ENCODE measurements around the gene METTL9. TPM values are rescaled to one million over a fixed set of nuclear protein-coding genes. Genes with fewer than 3 reads are reported as not detected.

The METTL9 gene
- total and polyA plus RNA-seq, 2 of the 13 experiments (the other 11 are each of a cell fraction or from before 2014, with no cell fraction given): 123 to 204 TPM

DNA sequence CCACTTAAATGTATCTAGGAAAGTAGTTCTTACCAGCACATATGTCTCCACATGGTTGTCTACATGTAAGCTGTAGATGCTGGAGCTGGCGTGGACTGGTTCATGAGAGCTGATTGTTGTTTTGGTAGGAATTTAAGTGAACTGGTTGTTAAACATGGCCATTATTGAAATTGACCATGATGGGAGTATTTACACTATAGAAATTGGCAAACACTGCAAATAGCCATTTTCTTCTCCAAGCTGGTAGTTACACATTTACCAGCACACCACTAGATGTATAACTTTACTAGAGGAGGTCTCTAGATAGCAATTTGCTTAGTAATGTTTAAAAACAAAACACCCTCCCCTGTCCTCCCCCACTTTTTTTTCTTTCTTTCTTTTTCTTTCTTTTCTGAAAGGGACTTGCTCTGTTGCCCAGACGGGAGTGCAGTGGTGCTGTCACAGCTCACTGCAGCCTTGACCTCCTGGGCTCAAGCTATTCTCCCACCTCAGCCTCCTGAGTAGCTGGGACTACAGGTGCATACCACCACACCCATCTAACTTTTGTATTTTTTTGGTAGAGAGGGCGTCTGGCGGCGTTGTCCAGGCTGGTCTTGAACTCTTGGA lies 28.8 kb downstream of the METTL9 start (continued):
- TF ChIP-seq, protein P1, sequence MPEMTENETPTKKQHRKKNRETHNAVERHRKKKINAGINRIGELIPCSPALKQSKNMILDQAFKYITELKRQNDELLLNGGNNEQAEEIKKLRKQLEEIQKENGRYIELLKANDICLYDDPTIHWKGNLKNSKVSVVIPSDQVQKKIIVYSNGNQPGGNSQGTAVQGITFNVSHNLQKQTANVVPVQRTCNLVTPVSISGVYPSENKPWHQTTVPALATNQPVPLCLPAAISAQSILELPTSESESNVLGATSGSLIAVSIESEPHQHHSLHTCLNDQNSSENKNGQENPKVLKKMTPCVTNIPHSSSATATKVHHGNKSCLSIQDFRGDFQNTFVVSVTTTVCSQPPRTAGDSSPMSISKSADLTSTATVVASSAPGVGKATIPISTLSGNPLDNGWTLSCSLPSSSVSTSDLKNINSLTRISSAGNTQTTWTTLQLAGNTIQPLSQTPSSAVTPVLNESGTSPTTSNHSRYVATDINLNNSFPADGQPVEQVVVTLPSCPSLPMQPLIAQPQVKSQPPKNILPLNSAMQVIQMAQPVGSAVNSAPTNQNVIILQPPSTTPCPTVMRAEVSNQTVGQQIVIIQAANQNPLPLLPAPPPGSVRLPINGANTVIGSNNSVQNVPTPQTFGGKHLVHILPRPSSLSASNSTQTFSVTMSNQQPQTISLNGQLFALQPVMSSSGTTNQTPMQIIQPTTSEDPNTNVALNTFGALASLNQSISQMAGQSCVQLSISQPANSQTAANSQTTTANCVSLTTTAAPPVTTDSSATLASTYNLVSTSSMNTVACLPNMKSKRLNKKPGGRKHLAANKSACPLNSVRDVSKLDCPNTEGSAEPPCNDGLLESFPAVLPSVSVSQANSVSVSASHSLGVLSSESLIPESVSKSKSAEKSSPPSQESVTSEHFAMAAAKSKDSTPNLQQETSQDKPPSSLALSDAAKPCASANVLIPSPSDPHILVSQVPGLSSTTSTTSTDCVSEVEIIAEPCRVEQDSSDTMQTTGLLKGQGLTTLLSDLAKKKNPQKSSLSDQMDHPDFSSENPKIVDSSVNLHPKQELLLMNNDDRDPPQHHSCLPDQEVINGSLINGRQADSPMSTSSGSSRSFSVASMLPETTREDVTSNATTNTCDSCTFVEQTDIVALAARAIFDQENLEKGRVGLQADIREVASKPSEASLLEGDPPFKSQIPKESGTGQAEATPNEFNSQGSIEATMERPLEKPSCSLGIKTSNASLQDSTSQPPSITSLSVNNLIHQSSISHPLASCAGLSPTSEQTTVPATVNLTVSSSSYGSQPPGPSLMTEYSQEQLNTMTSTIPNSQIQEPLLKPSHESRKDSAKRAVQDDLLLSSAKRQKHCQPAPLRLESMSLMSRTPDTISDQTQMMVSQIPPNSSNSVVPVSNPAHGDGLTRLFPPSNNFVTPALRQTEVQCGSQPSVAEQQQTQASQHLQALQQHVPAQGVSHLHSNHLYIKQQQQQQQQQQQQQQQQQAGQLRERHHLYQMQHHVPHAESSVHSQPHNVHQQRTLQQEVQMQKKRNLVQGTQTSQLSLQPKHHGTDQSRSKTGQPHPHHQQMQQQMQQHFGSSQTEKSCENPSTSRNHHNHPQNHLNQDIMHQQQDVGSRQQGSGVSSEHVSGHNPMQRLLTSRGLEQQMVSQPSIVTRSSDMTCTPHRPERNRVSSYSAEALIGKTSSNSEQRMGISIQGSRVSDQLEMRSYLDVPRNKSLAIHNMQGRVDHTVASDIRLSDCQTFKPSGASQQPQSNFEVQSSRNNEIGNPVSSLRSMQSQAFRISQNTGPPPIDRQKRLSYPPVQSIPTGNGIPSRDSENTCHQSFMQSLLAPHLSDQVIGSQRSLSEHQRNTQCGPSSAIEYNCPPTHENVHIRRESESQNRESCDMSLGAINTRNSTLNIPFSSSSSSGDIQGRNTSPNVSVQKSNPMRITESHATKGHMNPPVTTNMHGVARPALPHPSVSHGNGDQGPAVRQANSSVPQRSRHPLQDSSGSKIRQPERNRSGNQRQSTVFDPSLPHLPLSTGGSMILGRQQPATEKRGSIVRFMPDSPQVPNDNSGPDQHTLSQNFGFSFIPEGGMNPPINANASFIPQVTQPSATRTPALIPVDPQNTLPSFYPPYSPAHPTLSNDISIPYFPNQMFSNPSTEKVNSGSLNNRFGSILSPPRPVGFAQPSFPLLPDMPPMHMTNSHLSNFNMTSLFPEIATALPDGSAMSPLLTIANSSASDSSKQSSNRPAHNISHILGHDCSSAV (CRISPR knock-in tag; IDR thresholded peaks at IDR 0.05; ENCODE audit: borderline replicate concordance): no peak
- no peak for TF ChIP-seq PCBP1 (IDR thresholded peaks at IDR 0.05; ENCODE audit: borderline replicate concordance, low read depth, low read length)
- TF ChIP-seq, protein P2, sequence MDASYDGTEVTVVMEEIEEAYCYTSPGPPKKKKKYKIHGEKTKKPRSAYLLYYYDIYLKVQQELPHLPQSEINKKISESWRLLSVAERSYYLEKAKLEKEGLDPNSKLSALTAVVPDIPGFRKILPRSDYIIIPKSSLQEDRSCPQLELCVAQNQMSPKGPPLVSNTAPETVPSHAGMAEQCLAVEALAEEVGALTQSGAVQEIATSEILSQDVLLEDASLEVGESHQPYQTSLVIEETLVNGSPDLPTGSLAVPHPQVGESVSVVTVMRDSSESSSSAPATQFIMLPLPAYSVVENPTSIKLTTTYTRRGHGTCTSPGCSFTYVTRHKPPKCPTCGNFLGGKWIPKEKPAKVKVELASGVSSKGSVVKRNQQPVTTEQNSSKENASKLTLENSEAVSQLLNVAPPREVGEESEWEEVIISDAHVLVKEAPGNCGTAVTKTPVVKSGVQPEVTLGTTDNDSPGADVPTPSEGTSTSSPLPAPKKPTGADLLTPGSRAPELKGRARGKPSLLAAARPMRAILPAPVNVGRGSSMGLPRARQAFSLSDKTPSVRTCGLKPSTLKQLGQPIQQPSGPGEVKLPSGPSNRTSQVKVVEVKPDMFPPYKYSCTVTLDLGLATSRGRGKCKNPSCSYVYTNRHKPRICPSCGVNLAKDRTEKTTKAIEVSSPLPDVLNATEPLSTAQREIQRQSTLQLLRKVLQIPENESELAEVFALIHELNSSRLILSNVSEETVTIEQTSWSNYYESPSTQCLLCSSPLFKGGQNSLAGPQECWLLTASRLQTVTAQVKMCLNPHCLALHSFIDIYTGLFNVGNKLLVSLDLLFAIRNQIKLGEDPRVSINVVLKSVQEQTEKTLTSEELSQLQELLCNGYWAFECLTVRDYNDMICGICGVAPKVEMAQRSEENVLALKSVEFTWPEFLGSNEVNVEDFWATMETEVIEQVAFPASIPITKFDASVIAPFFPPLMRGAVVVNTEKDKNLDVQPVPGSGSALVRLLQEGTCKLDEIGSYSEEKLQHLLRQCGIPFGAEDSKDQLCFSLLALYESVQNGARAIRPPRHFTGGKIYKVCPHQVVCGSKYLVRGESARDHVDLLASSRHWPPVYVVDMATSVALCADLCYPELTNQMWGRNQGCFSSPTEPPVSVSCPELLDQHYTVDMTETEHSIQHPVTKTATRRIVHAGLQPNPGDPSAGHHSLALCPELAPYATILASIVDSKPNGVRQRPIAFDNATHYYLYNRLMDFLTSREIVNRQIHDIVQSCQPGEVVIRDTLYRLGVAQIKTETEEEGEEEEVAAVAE (CRISPR knock-in tag; IDR thresholded peaks at IDR 0.05; ENCODE audit: borderline replicate concordance): no peak
- TF ChIP-seq, protein P3, sequence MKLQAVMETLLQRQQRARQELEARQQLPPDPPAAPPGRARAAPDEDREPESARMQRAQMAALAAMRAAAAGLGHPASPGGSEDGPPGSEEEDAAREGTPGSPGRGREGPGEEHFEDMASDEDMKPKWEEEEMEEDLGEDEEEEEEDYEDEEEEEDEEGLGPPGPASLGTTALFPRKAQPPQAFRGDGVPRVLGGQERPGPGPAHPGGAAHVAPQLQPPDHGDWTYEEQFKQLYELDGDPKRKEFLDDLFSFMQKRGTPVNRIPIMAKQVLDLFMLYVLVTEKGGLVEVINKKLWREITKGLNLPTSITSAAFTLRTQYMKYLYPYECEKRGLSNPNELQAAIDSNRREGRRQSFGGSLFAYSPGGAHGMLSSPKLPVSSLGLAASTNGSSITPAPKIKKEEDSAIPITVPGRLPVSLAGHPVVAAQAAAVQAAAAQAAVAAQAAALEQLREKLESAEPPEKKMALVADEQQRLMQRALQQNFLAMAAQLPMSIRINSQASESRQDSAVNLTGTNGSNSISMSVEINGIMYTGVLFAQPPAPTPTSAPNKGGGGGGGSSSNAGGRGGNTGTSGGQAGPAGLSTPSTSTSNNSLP (IDR thresholded peaks at IDR 0.05; ENCODE audit: low read depth, low read length): 0 out of 2 replicates have a peak, but pooled peaks have one; percentile 67
- TF ChIP-seq RORA (CRISPR knock-in tag; IDR thresholded peaks at IDR 0.05): no peak
- no peak; the same call in 1 of the 2 replicates for TF ChIP-seq KMT2A (CRISPR knock-in tag; IDR thresholded peaks at IDR 0.05)
- no peak for TF ChIP-seq STAT5B (CRISPR knock-in tag; IDR thresholded peaks at IDR 0.05)
- TF ChIP-seq, protein P4, sequence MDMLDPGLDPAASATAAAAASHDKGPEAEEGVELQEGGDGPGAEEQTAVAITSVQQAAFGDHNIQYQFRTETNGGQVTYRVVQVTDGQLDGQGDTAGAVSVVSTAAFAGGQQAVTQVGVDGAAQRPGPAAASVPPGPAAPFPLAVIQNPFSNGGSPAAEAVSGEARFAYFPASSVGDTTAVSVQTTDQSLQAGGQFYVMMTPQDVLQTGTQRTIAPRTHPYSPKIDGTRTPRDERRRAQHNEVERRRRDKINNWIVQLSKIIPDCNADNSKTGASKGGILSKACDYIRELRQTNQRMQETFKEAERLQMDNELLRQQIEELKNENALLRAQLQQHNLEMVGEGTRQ (IDR thresholded peaks at IDR 0.05; ENCODE audit: low read depth, low read length): no peak
- TF ChIP-seq, protein P4 (CRISPR knock-in tag; IDR thresholded peaks at IDR 0.05; ENCODE audit: borderline replicate concordance): no peak
- TF ChIP-seq BRD4 (CRISPR knock-in tag; IDR thresholded peaks at IDR 0.05): no peak

All from HepG2 (cell line).